ENCODE measurements around the gene GALNT17.

GRCh38 chr7:71705217-71705616, 573.3 kb downstream of the GALNT17 start:
- TF ChIP-seq EZH2phosphoT487 (IDR thresholded peaks at IDR 0.05; ENCODE audit: unreplicated experiment) (no peak), EZH2 (IDR thresholded peaks at IDR 0.05; ENCODE audit: low read depth, unreplicated experiment) (no peak), CTCF (conservative IDR thresholded peaks at IDR 0.05; ENCODE audit: low read depth in 2 of 2) (no peak), POLR2AphosphoS5 (IDR thresholded peaks at IDR 0.05; ENCODE audit: low read depth) (no peak), JUNB (IDR thresholded peaks at IDR 0.05; ENCODE audit: unreplicated experiment) (no peak), REST (IDR thresholded peaks at IDR 0.05; ENCODE audit: unreplicated experiment) (no peak), ZNF114 (CRISPR knock-in tag; IDR thresholded peaks at IDR 0.05) (no peak), ZNF331 (CRISPR knock-in tag; IDR thresholded peaks at IDR 0.05; ENCODE audit: low read depth) (no peak), CREB1 (CRISPR knock-in tag; IDR thresholded peaks at IDR 0.05; ENCODE audit: low read depth) (no peak)

All from GM23338 (cell line).